Gastrocnemius medialis (tissue), 4 donors: Measurements from ENCODE around the gene HOXC13. TPM values are rescaled to one million over a fixed set of nuclear protein-coding genes. Genes with fewer than 3 reads are reported as not detected.

ENCODE experiments used
- ATAC-seq, 2 donors: fragments of 150-250 bp; one replicate each; pipeline ENCODE4 v1.9.1; 2016
- DNase-seq, 2 donors: peaks; one replicate each; pipeline ENCODE4 v3.0.0-alpha.2; 2019
- H3K27ac ChIP-seq, 4 donors: fragments of 200-600 bp; sonication (generic); 1 replicate in 1 of 4; 2 replicates in 3 of 4; pipeline ENCODE4 v1.5.1; 2016 to 2018; ENCODE audit warnings: mild to moderate bottlenecking in 2 of 4, moderate library complexity in 1 of 4
- H3K27me3 ChIP-seq, 3 donors: fragments of 200-600 bp; sonication (generic) in 2 of 3; 1 replicate in 1 of 3; 2 replicates in 2 of 3; pipeline versions ENCODE4 v1.5.1 to v1.6.0; 2016 to 2019; ENCODE audit warnings: mild to moderate bottlenecking in 1 of 3, moderate library complexity in 1 of 3
- H3K36me3 ChIP-seq, 2 donors: fragments of 200-600 bp; sonication (generic) in 1 of 2; one replicate each; pipeline ENCODE4 v1.5.1; 2017 to 2018
- H3K4me1 ChIP-seq, 2 donors: fragments of 200-600 bp; sonication (generic) in 1 of 2; one replicate each; pipeline ENCODE4 v1.5.1; 2016 to 2017; ENCODE audit warnings: mild to moderate bottlenecking in 2 of 2
- H3K4me3 ChIP-seq, 4 donors: fragments of 200-600 bp; sonication (generic) in 3 of 4; 1 replicate in 1 of 4; 2 replicates in 3 of 4; pipeline ENCODE4 v1.5.1; 2016 to 2019; ENCODE audit warnings: mild to moderate bottlenecking in 2 of 4
- H3K9me3 ChIP-seq, 3 donors: fragments of 200-600 bp; sonication (generic) in 2 of 3; 1 replicate in 1 of 3; 2 replicates in 2 of 3; pipeline ENCODE4 v1.5.1; 2016 to 2019
- CTCF ChIP-seq, 5 experiments: fragments of 450-650 bp in 3 of 5; fragments of 200-600 bp in 2 of 5; sonication (generic) in 2 of 5; IDR thresholded peaks in 4 of 5; conservative IDR thresholded peaks in 1 of 5; 1 replicate in 4 of 5; 2 replicates in 1 of 5; pipeline ENCODE4 v1.5.1; 2016 to 2019; ENCODE audit warnings: antibody characterized with exemption in 5 of 5, mild to moderate bottlenecking in 3 of 5, moderate library complexity in 3 of 5
- POLR2A ChIP-seq, 2 donors: fragments of 450-650 bp; IDR thresholded peaks; one replicate each; pipeline ENCODE4 v1.6.1; 2017; ENCODE audit warnings: antibody characterized with exemption in 2 of 2, mild to moderate bottlenecking in 2 of 2, moderate library complexity in 2 of 2
- in situ Hi-C, 4 donors: fragments of 200-750 bp; cut with MboI; loops; one replicate each; pipeline versions ENCODE4 v1.15.0 to v1.8.0; 2017; ENCODE audit warnings: low sequenced_read_pairs in 4 of 4
- intact Hi-C: fragments of 100-400 bp; cut with DNase I; formaldehyde crosslinking; loops from one replicate; pipeline ENCODE4 v1.15.1; 2023; ENCODE audit warnings: low total_unique reads
- total RNA-seq, 4 donors: library from RNA; depleted of rRNA; stranded (reverse); fragments of >200 nt; gene quantifications; one replicate each; pipeline versions ENCODE4 v1.1.0 to v1.2.3, GENCODE V29; 2016

HOXC13 gene
- total RNA-seq, 4 donors from 2014 or later: 0.10 to 0.33 TPM; not detected in 2

DNA sequence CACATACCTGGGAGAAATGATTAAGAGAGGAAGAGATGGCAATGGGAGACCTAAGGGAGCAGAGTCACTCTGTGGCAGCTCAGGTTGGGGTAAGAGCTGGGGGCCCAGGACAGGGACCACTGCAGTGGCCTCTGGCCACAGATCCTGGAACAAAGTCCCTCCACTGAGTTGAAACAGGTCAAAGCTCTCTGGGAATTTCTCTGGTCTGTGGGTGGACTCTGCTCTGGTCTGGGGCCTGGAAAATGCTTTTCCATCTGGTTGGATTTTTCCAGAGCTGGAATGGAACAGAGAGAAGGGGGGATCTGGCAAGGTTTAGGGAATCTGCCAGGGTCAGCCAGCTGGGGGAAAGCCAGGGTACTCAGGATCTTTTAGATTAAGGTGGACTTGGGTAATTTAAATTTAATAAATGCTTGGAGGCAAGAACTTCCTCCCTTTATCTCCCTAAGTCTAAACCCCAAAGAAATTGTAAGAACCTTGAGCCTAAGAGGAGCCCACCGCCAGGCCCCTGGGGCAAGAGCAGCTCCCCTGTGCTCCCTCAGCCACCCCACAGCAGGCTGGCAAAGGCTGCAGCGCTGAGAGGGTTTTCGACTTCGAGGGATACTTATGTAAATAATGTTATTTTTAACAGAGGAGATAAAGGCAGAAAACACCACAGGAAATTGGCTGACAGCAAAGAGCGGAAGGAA, 50.1 kb downstream of the HOXC13 start:
- no peak for ATAC-seq
- TF ChIP-seq POLR2A (IDR thresholded peaks at IDR 0.05) (no peak), CTCF (IDR thresholded peaks at IDR 0.05 in 4 of 5, conservative IDR thresholded peaks at IDR 0.05 in 1 of 5) (no peak)
- H3K36me3 ChIP-seq: no peaks in the 10 kb centered on the region
- peak overlapping the region; percentile 36 to 53 (median 47) for H3K4me3 ChIP-seq
- no peak for DNase-seq
- no peaks in the 10 kb centered on the region for H3K9me3 ChIP-seq
- in situ Hi-C loops: loop anchor here (10.0 to 25.0 kb wide), 4 partner anchors 216 to 1724 kb away; partner anchors contain the start of genes GPR84 (in 2 of the 4), BLOC1S1 (in 1 of the 4), ITGA7 (in 1 of the 4) and RDH5 (in 1 of the 4)
- H3K4me1 ChIP-seq: peaks cover 62 to 63% of the 10 kb centered on the region in 2 donors
- H3K27me3 ChIP-seq: peaks cover 0 to 5% (median 0%) of the 10 kb centered on the region in 3 donors
- peak overlapping the region; percentile 94 to 100 (median 98) for H3K27ac ChIP-seq
- intact Hi-C loops: loop anchor here (5.0 kb wide), 1 partner anchor 294 kb away; the partner anchor contains the start of genes CBX5 and HNRNPA1

- Histone ChIP-seq H3K4me1 (peaks cover 63% of the 10 kb centered on the region in 2 donors), H3K9me3 (no peaks in the 10 kb centered on the region), H3K36me3 (no peaks in the 10 kb centered on the region), H3K27me3 (no peaks in the 10 kb centered on the region), H3K27ac (peak overlapping the region; percentile 94 to 100 (median 98)), H3K4me3 (peak overlapping the region; percentile 36 to 53 (median 47))
- intact Hi-C loops (loop anchor here (5.0 to 10.0 kb wide), 3 partner anchors 293 to 1735 kb away; partner anchors contain the start of genes CBX5, CD63, HNRNPA1 and RDH5), in situ Hi-C loops (loop anchor here (10.0 to 25.0 kb wide), 4 partner anchors 215 to 1723 kb away; partner anchors contain the start of genes GPR84 (in 2 of the 4), BLOC1S1 (in 1 of the 4), ITGA7 (in 1 of the 4) and RDH5 (in 1 of the 4))
- DNase-seq (no peak), ATAC-seq (no peak)
- TF ChIP-seq CTCF (IDR thresholded peaks at IDR 0.05 in 4 of 5, conservative IDR thresholded peaks at IDR 0.05 in 1 of 5) (peak in 4 of 5 experiments; percentile 3 to 48 (median 28)), POLR2A (IDR thresholded peaks at IDR 0.05) (no peak)
Observed at GRCh38 chr12:53989227-53990113, 50.8 kb downstream of the HOXC13 start.

DNA sequence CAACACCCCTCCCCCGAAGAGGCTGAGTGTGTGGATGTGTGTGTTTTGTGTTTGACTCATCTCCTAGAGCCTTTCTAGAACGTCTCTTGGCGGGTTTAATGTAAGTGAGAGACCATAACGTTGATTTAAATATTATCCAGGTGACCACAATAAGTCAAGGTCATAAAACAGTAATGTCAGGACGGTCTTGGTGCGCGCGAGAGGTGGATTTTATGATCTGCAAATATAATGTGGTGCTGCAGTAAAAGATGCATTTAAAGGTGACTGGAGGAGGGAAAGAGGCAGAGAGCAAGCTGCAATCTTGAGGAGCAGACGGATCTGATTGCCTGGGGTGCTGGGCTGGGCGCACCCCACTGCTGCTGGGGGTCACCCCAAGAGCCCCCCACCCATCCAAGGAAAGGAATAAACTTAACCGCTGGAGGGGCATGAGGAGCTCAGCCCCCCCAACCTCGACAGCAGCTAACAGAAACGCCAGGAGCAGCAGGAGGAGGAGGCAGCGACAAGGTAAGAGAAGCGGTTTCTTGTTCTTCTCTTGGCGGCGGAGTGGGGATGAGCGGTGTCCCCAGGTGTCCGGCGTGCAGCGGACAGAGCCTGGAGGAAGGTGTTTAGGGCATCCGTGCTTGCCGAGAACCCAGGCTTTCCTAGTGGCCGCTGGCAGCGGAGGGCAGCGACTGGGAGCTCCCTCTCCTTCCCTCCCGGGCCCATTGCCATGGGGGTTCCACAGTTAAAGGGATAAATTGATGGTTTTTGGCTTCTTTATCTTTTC, 51.9 kb downstream of the HOXC13 start:
- in situ Hi-C loops: loop anchor here in 3 of 4 donors (25.0 kb wide), 3 partner anchors 222 to 1722 kb away; partner anchors contain the start of genes GPR84 (in 2 of the 3), BLOC1S1 (in 1 of the 3), ITGA7 (in 1 of the 3) and RDH5 (in 1 of the 3)
- intact Hi-C loops: loop anchor here (10.0 kb wide), 2 partner anchors 946 to 1734 kb away; partner anchors contain the start of genes CD63 and RDH5
- Histone ChIP-seq H3K4me3 (peak overlapping the region; percentile 43 to 56 (median 47)), H3K27me3 (no peaks in the 10 kb centered on the region), H3K36me3 (no peaks in the 10 kb centered on the region), H3K4me1 (peaks cover 63% of the 10 kb centered on the region in 2 donors), H3K27ac (peak overlapping the region; percentile 94 to 100 (median 98)), H3K9me3 (no peaks in the 10 kb centered on the region)
- no peak for DNase-seq
- TF ChIP-seq POLR2A (IDR thresholded peaks at IDR 0.05) (no peak), CTCF (IDR thresholded peaks at IDR 0.05 in 4 of 5, conservative IDR thresholded peaks at IDR 0.05 in 1 of 5) (no peak)
- ATAC-seq: no peak
